Stimulated activated CD8-positive, alpha-beta memory T cell treated with anti-CD3 and anti-CD28 coated beads, Interleukin-15, amount 100 ng/mL, for 1 hour (primary cell): ENCODE measurements around the gene ZNF219.

Experiments used
- DNase-seq: peaks from one replicate; pipeline ENCODE4 v3.0.0-alpha.2; 2020; ENCODE audit warnings: low read depth

Gene ZNF219

GRCh38 chr14:21098076-21098891, at the start of gene ZNF219:
TSS of gene ZNF219 (minus strand) at chr14:21098655. CDS start at chr14:21093591, 5,064 bp downstream.
- DNase-seq: no peak

GRCh38 chr14:21145437-21145836, 47.0 kb upstream of the ZNF219 start:
- no peak for DNase-seq

GRCh38 chr14:21142357-21142756, 43.9 kb upstream of the ZNF219 start:
- no peak for DNase-seq

GRCh38 chr14:21136024-21136423, 37.6 kb upstream of the ZNF219 start:
- no peak for DNase-seq

- DNase-seq: no peak
Observed at GRCh38 chr14:21133901-21134300, 35.4 kb upstream of the ZNF219 start.

GRCh38 chr14:21123429-21123828, 25.0 kb upstream of the ZNF219 start:
- DNase-seq: no peak

- no peak for DNase-seq
Observed at GRCh38 chr14:21121122-21121521, 22.7 kb upstream of the ZNF219 start.

- DNase-seq: no peak
Observed at GRCh38 chr14:21120686-21121085, 22.2 kb upstream of the ZNF219 start.

- DNase-seq: no peak
Observed at GRCh38 chr14:21118933-21119332, 20.5 kb upstream of the ZNF219 start.

- DNase-seq: no peak
Observed at GRCh38 chr14:21113369-21113768, 14.9 kb upstream of the ZNF219 start.

GRCh38 chr14:21112255-21112654, 13.8 kb upstream of the ZNF219 start:
- no peak for DNase-seq

- no peak for DNase-seq
Observed at GRCh38 chr14:21109377-21110138, 11.1 kb upstream of the ZNF219 start.

GRCh38 chr14:21108791-21109190, 10.3 kb upstream of the ZNF219 start:
- DNase-seq: no peak

- DNase-seq: no peak
Observed at GRCh38 chr14:21107283-21107800, 8.9 kb upstream of the ZNF219 start.

- DNase-seq: peak; percentile 64
Observed at GRCh38 chr14:21106498-21107282, 8.2 kb upstream of the ZNF219 start.

GRCh38 chr14:21106176-21106497, 7.7 kb upstream of the ZNF219 start:
- DNase-seq: no peak

GRCh38 chr14:21105095-21105494, 6.6 kb upstream of the ZNF219 start:
- no peak for DNase-seq

GRCh38 chr14:21104448-21105060, 6.1 kb upstream of the ZNF219 start:
- DNase-seq: peak; percentile 39

- peak; percentile 91 for DNase-seq
Observed at GRCh38 chr14:21103710-21104447, 5.4 kb upstream of the ZNF219 start.

GRCh38 chr14:21103411-21103709, 4.9 kb upstream of the ZNF219 start:
- no peak for DNase-seq
